NCI-H510A (cell line): ENCODE results near the gene AP2A2.
"Not testable (repeated sequence)": the region's sequence is repeated elsewhere in the genome, so short reads cannot be mapped to it uniquely, and the experiment has no call there.

Experiments used
- DNase-seq: peaks from one replicate; lab custom pipeline; 2025; lab: John Stamatoyannopoulos, UW

The AP2A2 gene

GRCh38 chr11:1015064-1015463 is 89.4 kb downstream of the AP2A2 start:
- DNase-seq = no peak

- no peak for DNase-seq
These were observed 90.3 kb downstream of the AP2A2 start for GRCh38 chr11:1015826-1016545.

- not testable (repeated sequence) for DNase-seq
These were observed 91.0 kb downstream of the AP2A2 start for GRCh38 chr11:1016610-1017126.

- no peak for DNase-seq
These were observed 91.8 kb downstream of the AP2A2 start for GRCh38 chr11:1017269-1018005.

GRCh38 chr11:1018091-1018490 is 92.4 kb downstream of the AP2A2 start:
- no peak for DNase-seq

- no peak for DNase-seq
These were observed 93.7 kb downstream of the AP2A2 start for GRCh38 chr11:1019321-1019910.

- no peak for DNase-seq
These were observed 94.7 kb downstream of the AP2A2 start for GRCh38 chr11:1020211-1020905.

- DNase-seq = no peak
These were observed 96.7 kb downstream of the AP2A2 start for GRCh38 chr11:1022411-1022810.

- DNase-seq = no peak
These were observed 97.5 kb downstream of the AP2A2 start for GRCh38 chr11:1022908-1023810.

- no peak for DNase-seq
These were observed 98.3 kb downstream of the AP2A2 start for GRCh38 chr11:1023811-1024596.

- DNase-seq = no peak
These were observed 99.1 kb downstream of the AP2A2 start for GRCh38 chr11:1024597-1025409.

- no peak for DNase-seq
These were observed 99.9 kb downstream of the AP2A2 start for GRCh38 chr11:1025410-1026162.

- no peak for DNase-seq
These were observed 100.4 kb downstream of the AP2A2 start for GRCh38 chr11:1026163-1026450.

GRCh38 chr11:1026641-1027482 is 101.2 kb downstream of the AP2A2 start:
- no peak for DNase-seq

GRCh38 chr11:1027483-1028290 is 102.0 kb downstream of the AP2A2 start:
- DNase-seq = no peak

GRCh38 chr11:1028291-1028540 is 102.5 kb downstream of the AP2A2 start:
- DNase-seq = no peak

- DNase-seq = no peak
These were observed 102.9 kb downstream of the AP2A2 start for GRCh38 chr11:1028616-1029015.

- DNase-seq = no peak
These were observed 103.4 kb downstream of the AP2A2 start for GRCh38 chr11:1029051-1029450.
